Measurements from ENCODE around the gene AMMECR1.

GRCh38 chrX:110322603-110323002 lies 4.7 kb upstream of the AMMECR1 start:
- TF ChIP-seq ZNF274 (IDR thresholded peaks at IDR 0.05; ENCODE audit: low read depth, low read length) (no peak), YY1 (IDR thresholded peaks at IDR 0.05; ENCODE audit: insufficient read depth, insufficient read length) (no peak), SUZ12 (IDR thresholded peaks at IDR 0.05; ENCODE audit: extremely low read depth, insufficient read depth, insufficient read length) (no peak)
